Measurements from ENCODE around the gene CDH24. TPM values are rescaled to one million over a fixed set of nuclear protein-coding genes. Genes with fewer than 3 reads are reported as not detected.

The CDH24 gene
- total and polyA plus RNA-seq, 2 of the 13 experiments (the other 11 are each of a cell fraction or from before 2014, with no cell fraction given): 0.69 to 0.99 TPM

- TF ChIP-seq ZSCAN29 (CRISPR knock-in tag; conservative IDR thresholded peaks at IDR 0.05): no peak
- TF ChIP-seq ZNF773 (CRISPR knock-in tag; IDR thresholded peaks at IDR 0.05; ENCODE audit: borderline replicate concordance): no peak
- TF ChIP-seq LBX2 (CRISPR knock-in tag; IDR thresholded peaks at IDR 0.05; ENCODE audit: borderline replicate concordance): no peak
- no peak for TF ChIP-seq ZBTB43 (CRISPR knock-in tag; conservative IDR thresholded peaks at IDR 0.05)
- TF ChIP-seq, protein P1, sequence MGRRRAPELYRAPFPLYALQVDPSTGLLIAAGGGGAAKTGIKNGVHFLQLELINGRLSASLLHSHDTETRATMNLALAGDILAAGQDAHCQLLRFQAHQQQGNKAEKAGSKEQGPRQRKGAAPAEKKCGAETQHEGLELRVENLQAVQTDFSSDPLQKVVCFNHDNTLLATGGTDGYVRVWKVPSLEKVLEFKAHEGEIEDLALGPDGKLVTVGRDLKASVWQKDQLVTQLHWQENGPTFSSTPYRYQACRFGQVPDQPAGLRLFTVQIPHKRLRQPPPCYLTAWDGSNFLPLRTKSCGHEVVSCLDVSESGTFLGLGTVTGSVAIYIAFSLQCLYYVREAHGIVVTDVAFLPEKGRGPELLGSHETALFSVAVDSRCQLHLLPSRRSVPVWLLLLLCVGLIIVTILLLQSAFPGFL (CRISPR knock-in tag; IDR thresholded peaks at IDR 0.05): no peak
- peak; percentile 88 for TF ChIP-seq ASH2L (IDR thresholded peaks at IDR 0.05; ENCODE audit: insufficient read length, low read depth, low read length)
- TF ChIP-seq, protein P2, sequence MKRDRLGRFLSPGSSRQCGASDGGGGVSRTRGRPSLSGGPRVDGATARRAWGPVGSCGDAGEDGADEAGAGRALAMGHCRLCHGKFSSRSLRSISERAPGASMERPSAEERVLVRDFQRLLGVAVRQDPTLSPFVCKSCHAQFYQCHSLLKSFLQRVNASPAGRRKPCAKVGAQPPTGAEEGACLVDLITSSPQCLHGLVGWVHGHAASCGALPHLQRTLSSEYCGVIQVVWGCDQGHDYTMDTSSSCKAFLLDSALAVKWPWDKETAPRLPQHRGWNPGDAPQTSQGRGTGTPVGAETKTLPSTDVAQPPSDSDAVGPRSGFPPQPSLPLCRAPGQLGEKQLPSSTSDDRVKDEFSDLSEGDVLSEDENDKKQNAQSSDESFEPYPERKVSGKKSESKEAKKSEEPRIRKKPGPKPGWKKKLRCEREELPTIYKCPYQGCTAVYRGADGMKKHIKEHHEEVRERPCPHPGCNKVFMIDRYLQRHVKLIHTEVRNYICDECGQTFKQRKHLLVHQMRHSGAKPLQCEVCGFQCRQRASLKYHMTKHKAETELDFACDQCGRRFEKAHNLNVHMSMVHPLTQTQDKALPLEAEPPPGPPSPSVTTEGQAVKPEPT (CRISPR knock-in tag; IDR thresholded peaks at IDR 0.05; ENCODE audit: low read depth): 0 out of 2 replicates have a peak, but pooled peaks have one; percentile 28
- peak; percentile 58; the same call in 1 of the 2 replicates for TF ChIP-seq ARID3A (IDR thresholded peaks at IDR 0.05; ENCODE audit: low read depth, low read length)
- no peak for TF ChIP-seq ZBTB14 (CRISPR knock-in tag; IDR thresholded peaks at IDR 0.05)
- TF ChIP-seq, protein P3, sequence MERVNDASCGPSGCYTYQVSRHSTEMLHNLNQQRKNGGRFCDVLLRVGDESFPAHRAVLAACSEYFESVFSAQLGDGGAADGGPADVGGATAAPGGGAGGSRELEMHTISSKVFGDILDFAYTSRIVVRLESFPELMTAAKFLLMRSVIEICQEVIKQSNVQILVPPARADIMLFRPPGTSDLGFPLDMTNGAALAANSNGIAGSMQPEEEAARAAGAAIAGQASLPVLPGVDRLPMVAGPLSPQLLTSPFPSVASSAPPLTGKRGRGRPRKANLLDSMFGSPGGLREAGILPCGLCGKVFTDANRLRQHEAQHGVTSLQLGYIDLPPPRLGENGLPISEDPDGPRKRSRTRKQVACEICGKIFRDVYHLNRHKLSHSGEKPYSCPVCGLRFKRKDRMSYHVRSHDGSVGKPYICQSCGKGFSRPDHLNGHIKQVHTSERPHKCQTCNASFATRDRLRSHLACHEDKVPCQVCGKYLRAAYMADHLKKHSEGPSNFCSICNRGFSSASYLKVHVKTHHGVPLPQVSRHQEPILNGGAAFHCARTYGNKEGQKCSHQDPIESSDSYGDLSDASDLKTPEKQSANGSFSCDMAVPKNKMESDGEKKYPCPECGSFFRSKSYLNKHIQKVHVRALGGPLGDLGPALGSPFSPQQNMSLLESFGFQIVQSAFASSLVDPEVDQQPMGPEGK (CRISPR knock-in tag; IDR thresholded peaks at IDR 0.05): peak; percentile 65
- no peak for TF ChIP-seq PRDM15 (CRISPR knock-in tag; IDR thresholded peaks at IDR 0.05)
- no peak for TF ChIP-seq POLR2AphosphoS2 (IDR thresholded peaks at IDR 0.05; ENCODE audit: low read depth, low read length)
- no peak for TF ChIP-seq TBX2 (CRISPR knock-in tag; IDR thresholded peaks at IDR 0.05; ENCODE audit: borderline replicate concordance)
- peak; percentile 31; the same call in 1 of the 2 replicates for TF ChIP-seq SALL1 (CRISPR knock-in tag; IDR thresholded peaks at IDR 0.05)
Measured at GRCh38 chr14:23068789-23069412, 11.6 kb upstream of the CDH24 start (continued).
